Measurements from ENCODE around the gene TBC1D16.

TBC1D16 gene

GRCh38 chr17:80035687-80035936, at the start of gene TBC1D16:
TBC1D16 (minus strand) TSS chr17:80035872; CDS start chr17:80013547, 22,325 bp downstream.
- DNase-seq, result no peak

- DNase-seq, result no peak
Measured at GRCh38 chr17:80084773-80085172, 49.1 kb upstream of the TBC1D16 start.

- DNase-seq, result no peak
Measured at GRCh38 chr17:80083136-80083661, 47.5 kb upstream of the TBC1D16 start.

GRCh38 chr17:80082403-80083135, 46.9 kb upstream of the TBC1D16 start:
- DNase-seq, result peak; percentile 55 to 67

- no peak for DNase-seq
Measured at GRCh38 chr17:80081596-80081995, 45.9 kb upstream of the TBC1D16 start.

GRCh38 chr17:80080081-80080480, 44.4 kb upstream of the TBC1D16 start:
- DNase-seq, result no peak

- no peak for DNase-seq
Measured at GRCh38 chr17:80072410-80072809, 36.7 kb upstream of the TBC1D16 start.

GRCh38 chr17:80071116-80071841, 35.6 kb upstream of the TBC1D16 start:
- no peak for DNase-seq

- no peak for DNase-seq
Measured at GRCh38 chr17:80070375-80071115, 34.9 kb upstream of the TBC1D16 start.

GRCh38 chr17:80068301-80069222, 32.9 kb upstream of the TBC1D16 start:
- DNase-seq, result no peak

GRCh38 chr17:80067393-80067986, 31.8 kb upstream of the TBC1D16 start:
- DNase-seq, result no peak

GRCh38 chr17:80065478-80066170, 30.0 kb upstream of the TBC1D16 start:
- DNase-seq, result no peak

GRCh38 chr17:80064696-80065095, 29.0 kb upstream of the TBC1D16 start:
- no peak for DNase-seq

- DNase-seq, result no peak
Measured at GRCh38 chr17:80063830-80064585, 28.3 kb upstream of the TBC1D16 start.

- DNase-seq, result no peak
Measured at GRCh38 chr17:80061421-80061820, 25.7 kb upstream of the TBC1D16 start.

GRCh38 chr17:80060644-80061043, 25.0 kb upstream of the TBC1D16 start:
- no peak for DNase-seq

- no peak for DNase-seq
Measured at GRCh38 chr17:80058311-80058955, 22.8 kb upstream of the TBC1D16 start.

GRCh38 chr17:80055597-80055996, 19.9 kb upstream of the TBC1D16 start:
- DNase-seq, result no peak

- DNase-seq, result no peak
Measured at GRCh38 chr17:80053102-80053501, 17.4 kb upstream of the TBC1D16 start.

- DNase-seq, result no peak
Measured at GRCh38 chr17:80051681-80052080, 16.0 kb upstream of the TBC1D16 start.

All from NCI-H1930 (cell line).